Vagina (tissue), 2 donors: ENCODE results near the gene SERPINE2.

Experiments
- CTCF ChIP-seq, 3 experiments: fragments of 450-650 bp in 2 of 3; fragments of 200-600 bp in 1 of 3; sonication (generic) in 1 of 3; IDR thresholded peaks; one replicate each; pipeline ENCODE4 v1.5.1; 2017 to 2019; ENCODE audit warnings: antibody characterized with exemption in 3 of 3, mild to moderate bottlenecking in 2 of 3, moderate library complexity in 2 of 3
- POLR2A ChIP-seq, 2 donors: fragments of 450-650 bp; IDR thresholded peaks; one replicate each; pipeline ENCODE4 v1.6.1; 2017; ENCODE audit warnings: antibody characterized with exemption in 2 of 2, mild to moderate bottlenecking in 2 of 2, moderate library complexity in 2 of 2
- POLR2AphosphoS5 ChIP-seq, 2 donors: sonication (generic); formaldehyde crosslinking; IDR thresholded peaks; one replicate each; pipeline ENCODE4 v1.9.0; 2017; ENCODE audit warnings: antibody characterized with exemption in 2 of 2, mild to moderate bottlenecking in 2 of 2, low read depth in 1 of 2; ENCODE audit not compliant: insufficient read depth in 1 of 2

GRCh38 chr2:224085811-224086210 lies 46.7 kb upstream of the SERPINE2 start:
- TF ChIP-seq CTCF (IDR thresholded peaks at IDR 0.05) (no peak), POLR2A (IDR thresholded peaks at IDR 0.05) (no peak), POLR2AphosphoS5 (IDR thresholded peaks at IDR 0.05; ENCODE audit: insufficient read depth in 1 of 2, low read depth in 1 of 2) (no peak)
